ENCODE data around the gene ZNF614. TPM values are rescaled to one million over a fixed set of nuclear protein-coding genes. Genes with fewer than 3 reads are reported as not detected.

The ZNF614 gene
- total and polyA plus RNA-seq, 2 of the 13 experiments (the other 11 are each of a cell fraction or from before 2014, with no cell fraction given) = 13.0 to 22.8 TPM

- TF ChIP-seq GMEB1 (CRISPR knock-in tag; IDR thresholded peaks at IDR 0.05; ENCODE audit: borderline replicate concordance) (peak; percentile 74; the same call in 1 of the 2 replicates), ATF7-NPFF (CRISPR knock-in tag; IDR thresholded peaks at IDR 0.05; ENCODE audit: low read depth) (no peak), AGO1 (IDR thresholded peaks at IDR 0.05; ENCODE audit: low read depth, low read length, poor library complexity, severe bottlenecking) (no peak), ERF (CRISPR knock-in tag; IDR thresholded peaks at IDR 0.05) (peak; percentile 88), NR1H2 (CRISPR knock-in tag; IDR thresholded peaks at IDR 0.05; ENCODE audit: borderline replicate concordance, low read depth) (no peak), RXRA (CRISPR knock-in tag; IDR thresholded peaks at IDR 0.05) (peak; percentile 60; the same call in 1 of the 2 replicates), ZNF513 (CRISPR knock-in tag; conservative IDR thresholded peaks at IDR 0.05) (no peak), STAG1 (CRISPR knock-in tag; IDR thresholded peaks at IDR 0.05) (peak; percentile 29), ZFY (CRISPR knock-in tag; IDR thresholded peaks at IDR 0.05) (peak; percentile 87), ZUFSP (CRISPR knock-in tag; IDR thresholded peaks at IDR 0.05; ENCODE audit: borderline replicate concordance) (no peak), ZFP91 (CRISPR knock-in tag; IDR thresholded peaks at IDR 0.05; ENCODE audit: borderline replicate concordance) (peak; percentile 46; the same call in 1 of the 2 replicates)
- TF ChIP-seq, protein P1, sequence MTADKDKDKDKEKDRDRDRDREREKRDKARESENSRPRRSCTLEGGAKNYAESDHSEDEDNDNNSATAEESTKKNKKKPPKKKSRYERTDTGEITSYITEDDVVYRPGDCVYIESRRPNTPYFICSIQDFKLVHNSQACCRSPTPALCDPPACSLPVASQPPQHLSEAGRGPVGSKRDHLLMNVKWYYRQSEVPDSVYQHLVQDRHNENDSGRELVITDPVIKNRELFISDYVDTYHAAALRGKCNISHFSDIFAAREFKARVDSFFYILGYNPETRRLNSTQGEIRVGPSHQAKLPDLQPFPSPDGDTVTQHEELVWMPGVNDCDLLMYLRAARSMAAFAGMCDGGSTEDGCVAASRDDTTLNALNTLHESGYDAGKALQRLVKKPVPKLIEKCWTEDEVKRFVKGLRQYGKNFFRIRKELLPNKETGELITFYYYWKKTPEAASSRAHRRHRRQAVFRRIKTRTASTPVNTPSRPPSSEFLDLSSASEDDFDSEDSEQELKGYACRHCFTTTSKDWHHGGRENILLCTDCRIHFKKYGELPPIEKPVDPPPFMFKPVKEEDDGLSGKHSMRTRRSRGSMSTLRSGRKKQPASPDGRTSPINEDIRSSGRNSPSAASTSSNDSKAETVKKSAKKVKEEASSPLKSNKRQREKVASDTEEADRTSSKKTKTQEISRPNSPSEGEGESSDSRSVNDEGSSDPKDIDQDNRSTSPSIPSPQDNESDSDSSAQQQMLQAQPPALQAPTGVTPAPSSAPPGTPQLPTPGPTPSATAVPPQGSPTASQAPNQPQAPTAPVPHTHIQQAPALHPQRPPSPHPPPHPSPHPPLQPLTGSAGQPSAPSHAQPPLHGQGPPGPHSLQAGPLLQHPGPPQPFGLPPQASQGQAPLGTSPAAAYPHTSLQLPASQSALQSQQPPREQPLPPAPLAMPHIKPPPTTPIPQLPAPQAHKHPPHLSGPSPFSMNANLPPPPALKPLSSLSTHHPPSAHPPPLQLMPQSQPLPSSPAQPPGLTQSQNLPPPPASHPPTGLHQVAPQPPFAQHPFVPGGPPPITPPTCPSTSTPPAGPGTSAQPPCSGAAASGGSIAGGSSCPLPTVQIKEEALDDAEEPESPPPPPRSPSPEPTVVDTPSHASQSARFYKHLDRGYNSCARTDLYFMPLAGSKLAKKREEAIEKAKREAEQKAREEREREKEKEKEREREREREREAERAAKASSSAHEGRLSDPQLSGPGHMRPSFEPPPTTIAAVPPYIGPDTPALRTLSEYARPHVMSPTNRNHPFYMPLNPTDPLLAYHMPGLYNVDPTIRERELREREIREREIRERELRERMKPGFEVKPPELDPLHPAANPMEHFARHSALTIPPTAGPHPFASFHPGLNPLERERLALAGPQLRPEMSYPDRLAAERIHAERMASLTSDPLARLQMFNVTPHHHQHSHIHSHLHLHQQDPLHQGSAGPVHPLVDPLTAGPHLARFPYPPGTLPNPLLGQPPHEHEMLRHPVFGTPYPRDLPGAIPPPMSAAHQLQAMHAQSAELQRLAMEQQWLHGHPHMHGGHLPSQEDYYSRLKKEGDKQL (CRISPR knock-in tag; IDR thresholded peaks at IDR 0.05; ENCODE audit: low read depth) = no peak
- TF ChIP-seq, protein P2, sequence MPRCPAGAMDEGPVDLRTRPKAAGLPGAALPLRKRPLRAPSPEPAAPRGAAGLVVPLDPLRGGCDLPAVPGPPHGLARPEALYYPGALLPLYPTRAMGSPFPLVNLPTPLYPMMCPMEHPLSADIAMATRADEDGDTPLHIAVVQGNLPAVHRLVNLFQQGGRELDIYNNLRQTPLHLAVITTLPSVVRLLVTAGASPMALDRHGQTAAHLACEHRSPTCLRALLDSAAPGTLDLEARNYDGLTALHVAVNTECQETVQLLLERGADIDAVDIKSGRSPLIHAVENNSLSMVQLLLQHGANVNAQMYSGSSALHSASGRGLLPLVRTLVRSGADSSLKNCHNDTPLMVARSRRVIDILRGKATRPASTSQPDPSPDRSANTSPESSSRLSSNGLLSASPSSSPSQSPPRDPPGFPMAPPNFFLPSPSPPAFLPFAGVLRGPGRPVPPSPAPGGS (CRISPR knock-in tag; IDR thresholded peaks at IDR 0.05) = no peak
Observed at GRCh38 chr19:51986309-51987291, 41.6 kb downstream of the ZNF614 start, which contains the start of gene ZNF350 (continued).

All from HepG2 (cell line).